ENCODE data around the gene NDUFA11.
"Not testable (repeated sequence)": the region's sequence is repeated elsewhere in the genome, so short reads cannot be mapped to it uniquely, and the experiment has no call there.

NDUFA11 gene

GRCh38 chr19:5891572-5891937, 12.0 kb downstream of the NDUFA11 start:
- Histone ChIP-seq H3K9ac (ENCODE audit: low read depth, low read length) (no peak overlapping the region), H3K27me3 (ENCODE audit: insufficient read depth, low read length, poor library complexity) (no peaks in the 10 kb centered on the region), H3K4me2 (ENCODE audit: insufficient read depth, low read length) (no peak overlapping the region), H4K20me1 (ENCODE audit: insufficient read depth, low read length) (peaks cover 23% of the 10 kb centered on the region), H3K4me1 (ENCODE audit: insufficient read depth, low read length) (no peaks in the 10 kb centered on the region), H3K36me3 (ENCODE audit: insufficient read depth, low read length) (peaks cover 18% of the 10 kb centered on the region), H3K27ac (ENCODE audit: low read length) (no peak overlapping the region), H3K4me3 (ENCODE audit: low read depth in 1 of 2, low read length in 2 of 2) (no peak overlapping the region), H3K9me3 (ENCODE audit: insufficient read depth, low read length, severe bottlenecking) (no peaks in the 10 kb centered on the region), H2AFZ (ENCODE audit: low read depth, low read length) (no peak overlapping the region), H3K79me2 (ENCODE audit: insufficient read depth, low read length) (no peaks in the 10 kb centered on the region)
- ATAC-seq (ENCODE audit: insufficient read depth, low read depth) (peak; percentile 21; the same call in 1 of the 3 replicates), DNase-seq (no peak)
- TF ChIP-seq EZH2 (IDR thresholded peaks at IDR 0.05; ENCODE audit: borderline replicate concordance, low read depth, low read length, severe bottlenecking), result no peak
- TF ChIP-seq CTCF (IDR thresholded peaks at IDR 0.05; ENCODE audit: borderline replicate concordance, extremely low read depth, low read length, poor library complexity, severe bottlenecking), result no peak

DNA sequence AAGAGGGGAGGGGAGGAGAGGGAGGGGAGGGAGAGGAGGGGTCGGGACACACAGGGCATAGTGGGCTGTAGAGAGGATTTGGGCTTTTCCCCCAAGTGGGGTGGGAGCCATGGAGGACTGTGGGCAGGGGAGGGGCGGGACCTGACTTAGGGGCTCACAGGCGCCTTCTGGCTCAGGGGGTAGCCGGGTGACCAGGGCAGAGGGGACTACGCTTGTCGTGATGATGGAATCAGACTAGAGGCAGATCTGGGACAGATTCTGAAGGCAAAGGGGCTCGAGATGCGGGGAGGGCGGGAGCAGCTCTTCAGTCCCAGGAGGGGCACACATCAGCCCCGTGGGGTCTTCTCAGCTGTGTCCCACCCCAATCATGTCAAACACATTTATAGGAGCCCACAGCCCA, 13.5 kb downstream of the NDUFA11 start:
- Histone ChIP-seq H2AFZ (ENCODE audit: low read depth, low read length) (no peak overlapping the region), H3K36me3 (ENCODE audit: insufficient read depth, low read length) (peaks cover 4% of the 10 kb centered on the region), H3K27me3 (ENCODE audit: insufficient read depth, low read length, poor library complexity) (no peaks in the 10 kb centered on the region), H3K27ac (ENCODE audit: low read length) (no peak overlapping the region), H3K79me2 (ENCODE audit: insufficient read depth, low read length) (no peaks in the 10 kb centered on the region), H3K4me1 (ENCODE audit: insufficient read depth, low read length) (no peaks in the 10 kb centered on the region), H3K9ac (ENCODE audit: low read depth, low read length) (no peak overlapping the region), H3K9me3 (ENCODE audit: insufficient read depth, low read length, severe bottlenecking) (no peaks in the 10 kb centered on the region), H3K4me2 (ENCODE audit: insufficient read depth, low read length) (no peak overlapping the region), H4K20me1 (ENCODE audit: insufficient read depth, low read length) (peaks cover 12% of the 10 kb centered on the region; the same call in 1 of the 2 replicates), H3K4me3 (ENCODE audit: low read depth in 1 of 2, low read length in 2 of 2) (no peak overlapping the region)
- DNase-seq (no peak), ATAC-seq (ENCODE audit: insufficient read depth, low read depth) (peak; percentile 13; the same call in 1 of the 3 replicates)
- no peak for TF ChIP-seq CTCF (IDR thresholded peaks at IDR 0.05; ENCODE audit: borderline replicate concordance, extremely low read depth, low read length, poor library complexity, severe bottlenecking)
- no peak for TF ChIP-seq EZH2 (IDR thresholded peaks at IDR 0.05; ENCODE audit: borderline replicate concordance, low read depth, low read length, severe bottlenecking)

DNA sequence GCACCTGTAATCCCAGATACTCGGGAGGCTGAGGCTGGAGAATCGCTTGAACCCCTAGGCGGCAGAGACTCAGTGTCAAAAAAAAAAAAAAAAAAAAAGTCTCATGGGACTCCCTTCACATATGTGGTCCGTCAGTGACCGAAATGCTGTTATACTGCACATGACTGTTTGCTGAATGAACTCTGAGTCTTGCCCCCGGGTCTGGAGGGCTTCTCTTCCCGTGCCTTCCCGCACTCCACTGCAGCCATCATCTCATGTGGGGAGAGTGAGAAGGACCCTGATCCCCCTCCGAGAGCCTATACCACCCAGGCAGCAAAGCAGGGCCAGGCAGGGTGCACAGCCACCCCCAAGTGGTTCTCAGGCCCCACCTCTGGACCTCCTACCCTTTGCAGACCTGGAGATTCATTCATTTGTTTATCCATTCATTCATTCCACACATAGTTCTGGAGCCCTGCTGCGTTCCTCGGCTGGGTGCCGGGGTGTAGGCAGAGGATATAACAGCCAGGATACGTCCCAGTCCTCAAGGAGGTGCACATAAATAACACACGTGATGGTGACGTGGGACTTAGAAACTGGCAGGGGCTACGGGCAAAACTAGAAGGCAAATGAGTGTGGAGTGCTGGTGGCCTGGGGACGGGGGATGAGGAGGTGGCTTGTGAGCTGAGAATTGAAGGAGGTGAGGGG, 14.2 kb downstream of the NDUFA11 start:
- Histone ChIP-seq H3K4me1 (ENCODE audit: insufficient read depth, low read length) (no peaks in the 10 kb centered on the region), H2AFZ (ENCODE audit: low read depth, low read length) (no peak overlapping the region), H3K9me3 (ENCODE audit: insufficient read depth, low read length, severe bottlenecking) (no peaks in the 10 kb centered on the region), H3K27me3 (ENCODE audit: insufficient read depth, low read length, poor library complexity) (no peaks in the 10 kb centered on the region), H3K4me2 (ENCODE audit: insufficient read depth, low read length) (no peak overlapping the region), H3K79me2 (ENCODE audit: insufficient read depth, low read length) (no peaks in the 10 kb centered on the region), H4K20me1 (ENCODE audit: insufficient read depth, low read length) (peaks cover 10% of the 10 kb centered on the region; the same call in 1 of the 2 replicates), H3K9ac (ENCODE audit: low read depth, low read length) (no peak overlapping the region), H3K36me3 (ENCODE audit: insufficient read depth, low read length) (no peaks in the 10 kb centered on the region), H3K27ac (ENCODE audit: low read length) (no peak overlapping the region), H3K4me3 (ENCODE audit: low read depth in 1 of 2, low read length in 2 of 2) (no peak overlapping the region)
- TF ChIP-seq EZH2 (IDR thresholded peaks at IDR 0.05; ENCODE audit: borderline replicate concordance, low read depth, low read length, severe bottlenecking) (no peak), CTCF (IDR thresholded peaks at IDR 0.05; ENCODE audit: borderline replicate concordance, extremely low read depth, low read length, poor library complexity, severe bottlenecking) (no peak)
- no peak for DNase-seq
- 0 out of 3 replicates have a peak, but pooled peaks have one; percentile 4 for ATAC-seq (ENCODE audit: insufficient read depth, low read depth)

DNA sequence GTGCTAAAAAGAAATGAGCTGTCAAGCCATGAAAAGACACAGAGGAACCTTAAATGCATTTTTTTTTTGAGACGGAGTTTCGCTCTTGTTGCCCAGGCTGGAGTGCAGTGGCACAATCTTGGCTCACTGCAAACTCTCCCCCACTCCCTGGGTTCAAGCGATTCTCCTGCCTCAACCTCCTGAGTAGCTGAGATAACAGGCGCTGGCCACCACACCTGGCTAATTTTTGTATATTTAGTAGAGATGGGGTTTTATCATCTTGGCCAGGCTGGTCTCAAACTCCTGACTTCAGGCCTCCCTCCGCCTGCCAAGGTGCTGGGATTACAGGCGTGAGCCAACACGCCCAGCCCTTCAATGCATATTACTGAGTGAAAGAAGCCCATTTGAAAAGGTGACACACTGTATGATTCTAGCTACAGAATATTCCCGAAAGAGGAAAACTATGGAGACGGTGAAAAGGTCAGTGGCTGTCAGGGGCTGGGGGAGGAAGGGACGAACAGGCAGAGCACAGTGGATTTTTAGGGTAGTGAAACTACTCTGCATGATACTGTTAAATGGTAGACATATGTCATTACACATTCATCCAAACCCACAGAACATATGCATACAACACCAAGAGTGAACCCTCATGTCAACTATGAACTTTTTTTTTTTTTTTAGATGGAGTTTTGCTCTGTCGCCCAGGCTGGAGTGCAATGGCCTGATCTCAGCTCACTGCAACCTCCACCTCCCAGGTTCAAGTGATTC, 19.4 kb downstream of the NDUFA11 start:
- not testable (repeated sequence) for H3K9ac ChIP-seq (ENCODE audit: low read depth, low read length); H3K4me1 ChIP-seq (ENCODE audit: insufficient read depth, low read length); H3K4me3 ChIP-seq (ENCODE audit: low read depth in 1 of 2, low read length in 2 of 2); H4K20me1 ChIP-seq (ENCODE audit: insufficient read depth, low read length); H3K36me3 ChIP-seq (ENCODE audit: insufficient read depth, low read length); ATAC-seq (ENCODE audit: insufficient read depth, low read depth); DNase-seq; H2AFZ ChIP-seq (ENCODE audit: low read depth, low read length); H3K4me2 ChIP-seq (ENCODE audit: insufficient read depth, low read length); H3K27ac ChIP-seq (ENCODE audit: low read length); H3K27me3 ChIP-seq (ENCODE audit: insufficient read depth, low read length, poor library complexity); H3K79me2 ChIP-seq (ENCODE audit: insufficient read depth, low read length); H3K9me3 ChIP-seq (ENCODE audit: insufficient read depth, low read length, severe bottlenecking)

DNA sequence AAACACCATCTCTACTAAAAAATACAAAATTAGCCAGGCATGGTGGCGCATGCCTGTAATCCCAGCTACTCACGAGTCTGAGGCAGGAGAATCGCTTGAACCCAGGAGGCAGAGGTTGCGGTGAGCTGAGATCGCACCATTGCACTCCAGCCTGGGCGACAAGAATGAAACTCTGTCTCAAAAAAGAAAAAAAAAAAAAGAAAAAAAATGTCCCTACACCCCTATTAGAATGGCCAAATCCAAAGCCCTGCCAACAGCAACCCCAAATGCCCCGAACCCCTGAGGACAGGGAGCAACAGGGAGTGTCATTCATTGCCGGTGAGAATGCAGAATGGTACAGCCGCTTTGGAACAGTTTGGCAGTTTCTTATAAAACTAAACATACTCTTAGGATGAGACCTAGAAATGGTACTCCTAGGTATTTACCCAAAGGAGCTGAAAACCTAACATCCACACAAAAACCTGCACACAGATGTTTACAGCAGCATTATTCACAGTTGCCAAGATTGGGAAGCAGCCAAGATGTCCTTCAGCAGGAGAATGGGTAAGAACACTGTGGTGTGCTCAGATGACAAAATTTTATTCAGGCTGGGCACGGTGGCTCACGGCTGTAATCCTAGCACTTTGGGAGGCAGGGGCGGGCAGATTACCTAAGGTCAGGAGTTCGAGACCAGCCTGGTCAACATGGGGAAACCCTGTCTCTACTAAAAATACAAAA, 20.3 kb downstream of the NDUFA11 start:
- not testable (repeated sequence) for H3K4me2 ChIP-seq (ENCODE audit: insufficient read depth, low read length); H3K4me1 ChIP-seq (ENCODE audit: insufficient read depth, low read length); H3K27ac ChIP-seq (ENCODE audit: low read length); H3K79me2 ChIP-seq (ENCODE audit: insufficient read depth, low read length); H2AFZ ChIP-seq (ENCODE audit: low read depth, low read length); ATAC-seq (ENCODE audit: insufficient read depth, low read depth); H3K9ac ChIP-seq (ENCODE audit: low read depth, low read length); H3K9me3 ChIP-seq (ENCODE audit: insufficient read depth, low read length, severe bottlenecking); DNase-seq; H3K27me3 ChIP-seq (ENCODE audit: insufficient read depth, low read length, poor library complexity); H4K20me1 ChIP-seq (ENCODE audit: insufficient read depth, low read length); H3K4me3 ChIP-seq (ENCODE audit: low read depth in 1 of 2, low read length in 2 of 2); H3K36me3 ChIP-seq (ENCODE audit: insufficient read depth, low read length)

Data from DND-41 (cell line).